Measurements from ENCODE around the gene ETFB. TPM values are rescaled to one million over a fixed set of nuclear protein-coding genes. Genes with fewer than 3 reads are reported as not detected.

The ETFB gene
- total RNA-seq, 4 donors from 2014 or later = 56.7 to 69.7 (median 63.6) TPM

DNA sequence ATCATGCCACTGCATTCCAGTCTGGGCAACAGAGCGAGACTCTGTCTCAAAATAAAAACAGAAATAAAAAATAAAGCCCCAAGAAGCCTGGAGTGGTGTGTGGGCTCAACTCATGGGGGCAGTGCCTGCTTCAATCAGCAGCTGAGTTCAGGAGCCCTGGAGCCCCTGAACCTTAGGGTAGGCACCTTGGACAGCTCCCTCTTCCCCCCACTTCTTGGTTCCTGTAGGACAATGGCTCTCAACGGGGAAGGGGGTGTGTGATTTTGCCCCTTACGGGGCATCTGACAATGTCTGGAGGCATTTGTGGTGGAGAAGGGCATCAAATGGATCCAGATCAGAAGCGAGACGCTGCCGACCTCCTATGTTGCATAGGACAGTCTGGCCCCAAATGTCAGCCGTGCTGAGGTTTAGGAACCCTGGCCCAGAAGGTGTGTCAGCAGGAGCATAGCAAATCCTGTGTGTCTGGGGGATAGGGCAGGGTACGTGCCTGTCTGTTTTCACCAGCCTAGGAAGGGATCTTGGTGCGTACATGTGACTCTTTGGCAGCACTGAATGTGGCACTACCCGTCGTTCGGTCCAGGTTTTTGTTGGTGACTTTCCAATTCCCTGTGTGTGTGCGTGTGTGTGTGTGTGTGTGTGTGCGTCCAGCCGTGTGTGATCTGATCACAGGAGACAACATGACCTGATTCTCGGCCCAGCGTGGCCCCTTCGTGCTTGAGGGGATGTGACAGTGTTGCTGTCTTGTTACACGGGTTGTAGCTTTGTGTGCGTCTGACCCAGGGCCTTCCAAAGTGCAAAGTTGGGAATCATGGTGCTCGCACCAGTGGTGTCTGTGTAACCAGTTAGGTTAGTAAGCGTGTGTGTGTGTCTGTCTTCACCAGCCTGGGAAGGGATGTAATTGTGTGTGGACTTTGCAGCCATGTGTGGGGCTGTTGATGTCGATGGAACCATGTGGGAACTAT is 47.2 kb downstream of the ETFB start:
- TF ChIP-seq EP300 (IDR thresholded peaks at IDR 0.05) = no peak
- no peak for TF ChIP-seq POLR2A (IDR thresholded peaks at IDR 0.05)
- TF ChIP-seq POLR2AphosphoS5 (IDR thresholded peaks at IDR 0.05) = no peak
- no peak for TF ChIP-seq CTCF (IDR thresholded peaks at IDR 0.05)
- Histone ChIP-seq H3K4me1 (no peaks in the 10 kb centered on the region), H3K9me3 (no peaks in the 10 kb centered on the region), H3K27me3 (peaks cover 51% of the 10 kb centered on the region), H3K36me3 (no peaks in the 10 kb centered on the region), H3K27ac (no peak overlapping the region), H3K4me3 (no peak overlapping the region)
- DNase-seq (ENCODE audit: low spot score in 2 of 2) = no peak
- WGBS = 54% methylated on average over 11 of the region's 23 CpGs

DNA sequence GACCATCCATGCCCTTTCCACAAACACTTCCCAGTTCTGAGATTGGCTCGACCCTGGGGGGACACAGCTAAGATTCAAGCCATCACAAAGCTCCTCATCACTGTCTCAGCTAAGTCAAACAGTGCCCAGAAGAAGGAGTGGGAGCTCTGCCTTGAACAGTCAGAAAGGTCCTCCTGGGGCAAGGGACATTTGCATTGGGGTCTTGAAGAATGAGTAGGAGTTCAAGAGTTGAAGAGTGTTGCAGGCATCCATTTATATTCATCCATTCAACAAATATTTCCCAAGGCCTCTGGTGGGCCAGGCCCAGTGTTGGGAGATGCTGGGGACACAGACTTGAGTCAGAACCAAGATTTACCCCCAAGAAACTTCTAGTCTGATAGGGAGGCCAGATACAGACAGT is 48.2 kb downstream of the ETFB start:
- no peaks in the 10 kb centered on the region for H3K4me1 ChIP-seq
- no peaks in the 10 kb centered on the region for H3K36me3 ChIP-seq
- H3K4me3 ChIP-seq = no peak overlapping the region
- H3K27me3 ChIP-seq = peaks cover 45% of the 10 kb centered on the region
- TF ChIP-seq CTCF (IDR thresholded peaks at IDR 0.05) (no peak), POLR2A (IDR thresholded peaks at IDR 0.05) (no peak), EP300 (IDR thresholded peaks at IDR 0.05) (no peak), POLR2AphosphoS5 (IDR thresholded peaks at IDR 0.05) (no peak)
- no peak overlapping the region for H3K27ac ChIP-seq
- DNase-seq (ENCODE audit: low spot score in 2 of 2) = no peak
- H3K9me3 ChIP-seq = no peaks in the 10 kb centered on the region
- 56% methylated on average over 1 of the region's 1 CpG for WGBS

- no peak overlapping the region for H3K27ac ChIP-seq
- no peaks in the 10 kb centered on the region for H3K9me3 ChIP-seq
- TF ChIP-seq EP300 (IDR thresholded peaks at IDR 0.05) (no peak), POLR2A (IDR thresholded peaks at IDR 0.05) (no peak), POLR2AphosphoS5 (IDR thresholded peaks at IDR 0.05) (no peak), CTCF (IDR thresholded peaks at IDR 0.05) (no peak)
- no peaks in the 10 kb centered on the region for H3K4me1 ChIP-seq
- no peaks in the 10 kb centered on the region for H3K36me3 ChIP-seq
- DNase-seq (ENCODE audit: low spot score in 2 of 2) = no peak
- peaks cover 45% of the 10 kb centered on the region for H3K27me3 ChIP-seq
- WGBS = 64% methylated on average over 3 of the region's 3 CpGs
- no peak overlapping the region for H3K4me3 ChIP-seq
These were observed 48.8 kb downstream of the ETFB start for GRCh38 chr19:51317376-51317775.

- Histone ChIP-seq H3K36me3 (no peaks in the 10 kb centered on the region), H3K4me3 (no peak overlapping the region), H3K27ac (no peak overlapping the region), H3K9me3 (no peaks in the 10 kb centered on the region), H3K4me1 (peaks cover 3% of the 10 kb centered on the region), H3K27me3 (peaks cover 47% of the 10 kb centered on the region)
- no peak for DNase-seq (ENCODE audit: low spot score in 2 of 2)
- 59% methylated on average over 8 of the region's 8 CpGs for WGBS
- no peak for TF ChIP-seq POLR2A (IDR thresholded peaks at IDR 0.05)
- TF ChIP-seq POLR2AphosphoS5 (IDR thresholded peaks at IDR 0.05) = no peak
- TF ChIP-seq EP300 (IDR thresholded peaks at IDR 0.05) = no peak
These were observed 49.5 kb downstream of the ETFB start for GRCh38 chr19:51316688-51317087.

GRCh38 chr19:51311351-51312257 is 54.6 kb downstream of the ETFB start, which contains the start of gene IGLON5:
Gene IGLON5, plus strand, starts transcription at chr19:51311644. Its CDS starts 204 bp downstream, at chr19:51311848.
- Histone ChIP-seq H3K27ac (no peak within 1 kb of the TSS), H3K9me3 (peaks cover 10% of the 10 kb centered on the region), H3K4me3 (no peak within 1 kb of the TSS), H3K36me3 (no peaks in the 10 kb centered on the region), H3K4me1 (peaks cover 4% of the 10 kb centered on the region), H3K27me3 (peaks cover 67% of the 10 kb centered on the region)
- 0% methylated on average over 2 of the region's 76 CpGs for WGBS
- TF ChIP-seq EP300 (IDR thresholded peaks at IDR 0.05) (no peak), CTCF (IDR thresholded peaks at IDR 0.05) (no peak), POLR2AphosphoS5 (IDR thresholded peaks at IDR 0.05) (no peak)
- no peak for DNase-seq (ENCODE audit: low spot score in 2 of 2)
